Stimulated activated CD4-positive, alpha-beta T cell treated with anti-CD3 and anti-CD28 coated beads, Interleukin-1b, Interleukin-23, amount 100 ng/mL, for 48 hours (primary cell): Measurements from ENCODE around the gene WDR4.
"Not testable (repeated sequence)": the region's sequence is repeated elsewhere in the genome, so short reads cannot be mapped to it uniquely, and the experiment has no call there.

Experiments used
- DNase-seq: peaks from one replicate; pipeline ENCODE4 v3.0.0-alpha.2; 2020

Gene WDR4

GRCh38 chr21:42809577-42810475, 69.5 kb downstream of the WDR4 start:
- no peak for DNase-seq

DNA sequence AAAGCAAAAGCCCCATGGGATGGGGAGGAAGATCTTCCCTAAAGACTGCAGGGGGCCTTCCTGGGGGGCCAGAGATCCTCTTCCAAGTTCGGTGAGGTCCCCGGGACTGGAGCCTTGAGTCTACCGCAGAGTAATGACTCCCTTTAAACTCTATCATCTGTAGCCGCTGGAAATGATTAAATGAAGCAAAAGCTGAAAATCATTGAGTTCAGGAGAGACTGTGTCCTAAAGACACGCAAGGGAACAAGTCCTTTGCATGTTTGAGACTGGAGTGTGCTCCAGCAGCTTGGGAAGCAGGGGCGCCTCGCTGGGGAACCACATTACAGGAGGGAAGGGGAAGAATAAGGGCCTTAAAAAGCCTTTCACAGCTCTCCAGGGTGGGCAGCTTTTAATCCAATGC, 70.2 kb downstream of the WDR4 start:
- DNase-seq, result no peak

GRCh38 chr21:42807938-42808613, 71.3 kb downstream of the WDR4 start:
- no peak for DNase-seq

DNA sequence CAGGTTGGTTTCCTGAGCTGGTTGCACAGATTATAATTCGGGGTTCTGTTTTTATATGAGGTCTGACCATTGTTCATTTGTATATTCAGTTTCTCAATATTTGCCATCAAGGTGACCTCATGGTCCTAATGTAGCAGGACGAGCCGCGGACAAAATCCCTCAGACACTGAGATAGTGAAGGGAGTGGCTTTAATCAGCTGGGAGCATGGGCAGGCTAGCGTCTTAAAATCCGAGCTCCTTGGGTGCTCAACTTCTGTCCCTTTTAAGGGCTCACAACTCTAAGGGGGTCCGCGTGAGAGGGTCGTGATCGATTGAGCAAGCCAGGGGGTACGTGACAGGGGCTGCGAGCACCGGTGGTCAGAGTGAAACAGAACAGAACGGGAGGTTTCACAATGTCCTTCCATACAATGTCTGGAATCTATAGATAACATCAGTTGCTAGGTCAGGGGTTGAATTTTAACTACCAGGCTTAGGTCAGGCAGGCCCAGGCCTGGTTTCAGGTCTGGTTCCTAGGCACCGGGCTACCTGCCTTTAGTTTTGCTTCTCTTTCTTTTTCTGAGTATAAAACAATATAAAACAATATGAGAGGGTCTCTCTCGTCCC, 71.9 kb downstream of the WDR4 start:
- not testable (repeated sequence) for DNase-seq

GRCh38 chr21:42806509-42807140, 72.7 kb downstream of the WDR4 start:
- DNase-seq, result no peak

DNA sequence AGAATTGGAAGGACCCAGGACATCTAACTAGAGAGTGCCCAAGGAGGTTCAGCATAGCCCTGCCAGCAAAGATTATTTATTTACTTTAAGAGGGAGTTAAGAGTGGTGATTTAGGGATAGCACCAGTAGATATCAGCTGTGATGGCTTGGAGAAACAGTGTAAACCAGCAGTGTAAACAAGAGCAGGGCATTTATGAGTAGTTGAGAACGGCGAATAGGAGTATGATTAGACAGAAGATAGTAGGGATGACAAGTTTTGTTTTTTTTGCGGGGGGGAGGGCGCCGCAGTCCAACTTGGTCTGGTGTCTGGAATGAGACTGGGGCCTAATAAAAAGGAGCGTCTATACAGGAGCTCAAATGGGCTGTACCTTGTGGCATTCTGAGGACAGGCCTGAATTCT, 77.7 kb downstream of the WDR4 start:
- DNase-seq, result not testable (repeated sequence)

DNA sequence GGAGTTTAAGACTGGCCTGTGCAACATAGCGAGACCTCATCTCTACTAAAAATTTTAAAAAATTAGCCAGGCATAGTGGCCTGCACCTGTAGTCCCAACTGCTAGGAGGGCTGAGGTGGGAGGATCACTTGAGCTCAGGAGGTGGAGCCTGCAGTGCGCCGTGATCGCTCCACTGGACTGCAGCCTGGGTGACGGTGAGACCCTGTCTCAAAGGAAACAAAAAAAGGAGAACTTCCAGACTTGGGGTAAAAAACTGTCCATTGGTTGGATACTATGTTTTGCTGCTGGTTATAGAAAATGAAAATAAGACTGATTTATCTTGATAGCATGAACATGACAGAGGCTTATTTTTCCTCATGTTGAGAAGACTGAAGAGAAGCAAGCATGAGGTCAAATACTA, 79.4 kb downstream of the WDR4 start:
- DNase-seq, result no peak

GRCh38 chr21:42799516-42799915, 79.8 kb downstream of the WDR4 start:
- peak; percentile 50 for DNase-seq
